Naive thymus-derived CD4-positive, alpha-beta T cell (primary cell): ENCODE results near the gene RPL36A. TPM values are rescaled to one million over a fixed set of nuclear protein-coding genes. Genes with fewer than 3 reads are reported as not detected.

ENCODE experiments used
- ATAC-seq: fragments of 150-1000 bp; cut with Tn5 transposase; 2 replicates; pipeline ENCODE4 v1.10.0; 2021; ENCODE audit warnings: mild to moderate bottlenecking, moderate library complexity
- CTCF ChIA-PET: fragments of 350-600 bp; sonication (Branson Sonifier 250); formaldehyde crosslinking; loops from one replicate; lab custom pipeline; 2021; ENCODE audit warnings: antibody characterized with exemption; lab: Charles Lee
- POLR2A ChIA-PET: fragments of 350-600 bp; sonication (Branson Sonifier 250); formaldehyde crosslinking; loops from one replicate; lab custom pipeline; 2021; ENCODE audit warnings: antibody characterized with exemption, inconsistent platforms; lab: Charles Lee
- DNase-seq, 9 donors: peaks; one replicate each; pipeline versions ENCODE4 v3.0.0 to v3.0.0-alpha.2; 2020 to 2022; ENCODE audit warnings: mixed read lengths in 1 of 9
- H3K27ac ChIP-seq: one replicate; pipeline ENCODE4 v1.7.0; 2013; ENCODE audit warnings: mild to moderate bottlenecking, low read depth, low read length, moderate library complexity
- H3K27me3 ChIP-seq, 2 donors: one replicate each; pipeline ENCODE4 v1.7.0; 2013; ENCODE audit warnings: low read length in 2 of 2, mild to moderate bottlenecking in 2 of 2, moderate library complexity in 2 of 2; ENCODE audit not compliant: control insufficient read depth in 2 of 2, insufficient read depth in 2 of 2
- H3K36me3 ChIP-seq, 3 experiments: 1 replicate in 2 of 3; 2 replicates in 1 of 3; pipeline ENCODE4 v1.7.0; 2013; ENCODE audit warnings: low read length in 3 of 3, mild to moderate bottlenecking in 3 of 3, moderate library complexity in 1 of 3; ENCODE audit not compliant: insufficient read depth in 3 of 3, control insufficient read depth in 2 of 3
- H3K4me1 ChIP-seq, 2 donors: one replicate each; pipeline ENCODE4 v1.7.0; 2013; ENCODE audit warnings: low read length in 2 of 2, mild to moderate bottlenecking in 2 of 2, moderate library complexity in 1 of 2; ENCODE audit not compliant: control insufficient read depth in 2 of 2, insufficient read depth in 2 of 2
- H3K4me3 ChIP-seq: 2 replicates; pipeline ENCODE4 v1.7.0; 2013; ENCODE audit warnings: mild to moderate bottlenecking, low read length
- H3K9me3 ChIP-seq, 3 experiments: 1 replicate in 2 of 3; 2 replicates in 1 of 3; pipeline ENCODE4 v1.7.0; 2013; ENCODE audit warnings: low read length in 3 of 3; ENCODE audit not compliant: control insufficient read depth in 2 of 3
- H3K27ac Mint-ChIP-seq, 9 donors: one replicate each; pipeline ENCODE4 v1.8.0; 2020 to 2022; ENCODE audit warnings: mixed read lengths in 9 of 9, mild to moderate bottlenecking in 8 of 9, moderate library complexity in 5 of 9, inconsistent platforms in 2 of 9
- H3K27me3 Mint-ChIP-seq, 5 donors: one replicate each; pipeline ENCODE4 v1.8.0; 2021 to 2022; ENCODE audit warnings: mixed read lengths in 5 of 5, mild to moderate bottlenecking in 1 of 5
- H3K36me3 Mint-ChIP-seq, 5 donors: one replicate each; pipeline ENCODE4 v1.8.0; 2020 to 2022; ENCODE audit warnings: mixed read lengths in 5 of 5, mild to moderate bottlenecking in 3 of 5, inconsistent platforms in 1 of 5
- H3K4me1 Mint-ChIP-seq, 7 donors: one replicate each; pipeline ENCODE4 v1.8.0; 2020 to 2022; ENCODE audit warnings: mixed read lengths in 7 of 7, mild to moderate bottlenecking in 3 of 7, inconsistent platforms in 1 of 7
- H3K4me3 Mint-ChIP-seq, 10 donors: one replicate each; pipeline ENCODE4 v1.8.0; 2020 to 2022; ENCODE audit warnings: mild to moderate bottlenecking in 10 of 10, mixed read lengths in 10 of 10, moderate library complexity in 6 of 10, inconsistent platforms in 2 of 10
- H3K9me3 Mint-ChIP-seq, 11 donors: one replicate each; pipeline ENCODE4 v1.8.0; 2020 to 2022; ENCODE audit warnings: mixed read lengths in 11 of 11, mild to moderate bottlenecking in 4 of 11, inconsistent platforms in 1 of 11, moderate library complexity in 1 of 11
- intact Hi-C, 2 donors: fragments of 100-400 bp; cut with micrococcal nuclease; formaldehyde crosslinking; loops; one replicate each; pipeline ENCODE4 v1.15.1; 2023
- polyA plus RNA-seq, 2 donors: library from polyadenylated mRNA; unstranded; fragments of 300-500 nt; fragmentation: Illumina TruSeq; gene quantifications; one replicate each; pipeline ENCODE4 v1.2.3, GENCODE V29; 2021
- total RNA-seq, 6 experiments: library from RNA in 5 of 6; stranded (reverse) in 5 of 6; gene quantifications; 1 replicate in 5 of 6; 2 replicates in 1 of 6; pipeline ENCODE4 v1.2.3 and lab custom pipeline; 2021 to 2026

The RPL36A gene
- total and polyA plus RNA-seq, 7 experiments from 2014 or later: 113 to 2,919 (median 320) TPM

GRCh38 chrX:101409043-101409442 lies 18.2 kb downstream of the RPL36A start:
- Histone ChIP-seq H3K36me3 (peaks cover 0 to 15% (median 4%) of the 10 kb centered on the region in 3 experiments), H3K4me3 (peak overlapping the region; percentile 82), H3K9me3 (no peaks in the 10 kb centered on the region), H3K4me1 (peaks cover 11 to 19% of the 10 kb centered on the region in 2 donors), H3K27ac (peak overlapping the region; percentile 97), H3K27me3 (no peaks in the 10 kb centered on the region)
- peak overlapping the region; percentile 90 to 98 (median 95) for H3K4me3 Mint-ChIP-seq
- no peak for DNase-seq
- peaks cover 0 to 7% (median 0%) of the 10 kb centered on the region in 11 donors for H3K9me3 Mint-ChIP-seq
- CTCF ChIA-PET: no interaction called here
- POLR2A ChIA-PET: interaction anchor here (0.6 to 0.7 kb wide), 2 partner anchors 523 to 587 kb away, joined by 3 to 6 read pairs; partner anchors contain the start of gene ZMAT1
- ATAC-seq: no peak
- intact Hi-C loops: loop anchor here (2.0 to 5.0 kb wide), 8 partner anchors 76 to 1360 kb away; partner anchors contain the start of genes ARMCX2 (in 1 of the 2), ARMCX4 (in 1 of the 2), CSTF2 (in 1 of the 2) and GPRASP1 (in 1 of the 2)
- peak overlapping the region; percentile 58 to 100 (median 99) for H3K27ac Mint-ChIP-seq
- H3K27me3 Mint-ChIP-seq: peaks cover 0 to 2% (median 0%) of the 10 kb centered on the region in 5 donors
- peaks cover 14 to 43% (median 30%) of the 10 kb centered on the region in 7 donors for H3K4me1 Mint-ChIP-seq
- peaks cover 3 to 9% (median 6%) of the 10 kb centered on the region in 5 donors for H3K36me3 Mint-ChIP-seq

GRCh38 chrX:101410461-101410860 lies 19.6 kb downstream of the RPL36A start:
- H3K4me1 Mint-ChIP-seq: peaks cover 14 to 47% (median 35%) of the 10 kb centered on the region in 7 donors
- H3K27ac ChIP-seq: peak overlapping the region; percentile 97
- peak overlapping the region; percentile 11 to 100 (median 72) for H3K27ac Mint-ChIP-seq
- no peaks in the 10 kb centered on the region for H3K27me3 ChIP-seq
- POLR2A ChIA-PET: no interaction called here
- peaks cover 0 to 15% (median 4%) of the 10 kb centered on the region in 3 experiments for H3K36me3 ChIP-seq
- peaks cover 0 to 7% (median 0%) of the 10 kb centered on the region in 11 donors for H3K9me3 Mint-ChIP-seq
- H3K27me3 Mint-ChIP-seq: peaks cover 0 to 2% (median 0%) of the 10 kb centered on the region in 5 donors
- peaks cover 11 to 19% of the 10 kb centered on the region in 2 donors for H3K4me1 ChIP-seq
- H3K4me3 ChIP-seq: no peak overlapping the region
- peak overlapping the region; percentile 57 to 98 (median 69) for H3K4me3 Mint-ChIP-seq
- CTCF ChIA-PET: no interaction called here
- intact Hi-C loops: loop anchor here in 1 of 2 donors (10.0 kb wide), 1 partner anchor 674 kb away; no protein-coding TSS in a partner anchor
- no peak for ATAC-seq
- H3K36me3 Mint-ChIP-seq: peaks cover 3 to 8% (median 4%) of the 10 kb centered on the region in 5 donors
- DNase-seq: peak in 2 of 9 donors; percentile 7 to 25
- no peaks in the 10 kb centered on the region for H3K9me3 ChIP-seq

GRCh38 chrX:101411984-101412383 lies 21.2 kb downstream of the RPL36A start:
- H3K27me3 ChIP-seq: no peaks in the 10 kb centered on the region
- H3K4me1 ChIP-seq: peaks cover 10 to 16% of the 10 kb centered on the region in 2 donors
- ChIA-PET CTCF (no interaction called here), POLR2A (no interaction called here)
- Mint-ChIP-seq H3K36me3 (peaks cover 3 to 8% (median 4%) of the 10 kb centered on the region in 5 donors), H3K4me1 (peaks cover 16 to 49% (median 41%) of the 10 kb centered on the region in 7 donors), H3K27ac (peak overlapping the region in 4 of 9 donors; percentile 6 to 76 (median 68)), H3K4me3 (no peak overlapping the region), H3K27me3 (peaks cover 0 to 2% (median 0%) of the 10 kb centered on the region in 5 donors), H3K9me3 (peaks cover 0 to 7% (median 0%) of the 10 kb centered on the region in 11 donors)
- H3K27ac ChIP-seq: no peak overlapping the region
- DNase-seq (no peak), ATAC-seq (no peak)
- intact Hi-C loops: loop anchor here in 1 of 2 donors (10.0 kb wide), 1 partner anchor 673 kb away; no protein-coding TSS in a partner anchor
- H3K36me3 ChIP-seq: peaks cover 0 to 15% (median 4%) of the 10 kb centered on the region in 3 experiments
- H3K9me3 ChIP-seq: no peaks in the 10 kb centered on the region
- H3K4me3 ChIP-seq: no peak overlapping the region

GRCh38 chrX:101415180-101416145 lies 24.7 kb downstream of the RPL36A start:
- ATAC-seq: peak; percentile 83
- no peaks in the 10 kb centered on the region for H3K27me3 ChIP-seq
- peaks cover 3 to 8% of the 10 kb centered on the region in 2 donors for H3K4me1 ChIP-seq
- peak overlapping the region; percentile 5 to 59 (median 41) for H3K4me3 Mint-ChIP-seq
- H3K27ac Mint-ChIP-seq: peak overlapping the region; percentile 72 to 97 (median 88)
- DNase-seq: peak in 8 of 9 donors; percentile 23 to 70 (median 62)
- H3K9me3 Mint-ChIP-seq: no peaks in the 10 kb centered on the region
- CTCF ChIA-PET: interaction anchor here (0.9 to 2.4 kb wide), 7 partner anchors 8 to 390 kb away, joined by 3 to 11 read pairs (median 4); partner anchors contain the start of gene GLA
- H3K36me3 ChIP-seq: peaks cover 0 to 15% (median 4%) of the 10 kb centered on the region in 3 experiments
- peaks cover 16 to 59% (median 50%) of the 10 kb centered on the region in 7 donors for H3K4me1 Mint-ChIP-seq
- H3K36me3 Mint-ChIP-seq: peaks cover 0 to 16% (median 6%) of the 10 kb centered on the region in 5 donors
- POLR2A ChIA-PET: interaction anchor here (1.3 kb wide), 1 partner anchor 516 kb away, joined by 6 read pairs; the partner anchor contains the start of gene ZMAT1
- no peaks in the 10 kb centered on the region for H3K27me3 Mint-ChIP-seq
- intact Hi-C loops: loop anchor here (1.0 to 10.0 kb wide), 5 partner anchors 182 to 669 kb away; no protein-coding TSS in a partner anchor
- H3K4me3 ChIP-seq: no peak overlapping the region
- H3K27ac ChIP-seq: peak overlapping the region; percentile 66
- no peaks in the 10 kb centered on the region for H3K9me3 ChIP-seq

- H3K9me3 ChIP-seq: no peaks in the 10 kb centered on the region
- no peak overlapping the region for H3K4me3 ChIP-seq
- ATAC-seq (no peak), DNase-seq (no peak)
- CTCF ChIA-PET: interaction anchor here (0.9 to 2.4 kb wide), 5 partner anchors 9 to 389 kb away, joined by 3 to 11 read pairs (median 4); partner anchors contain the start of gene GLA
- peak overlapping the region in 8 of 10 donors; percentile 27 to 95 (median 87) for H3K4me3 Mint-ChIP-seq
- no peak overlapping the region for H3K27ac ChIP-seq
- H3K4me1 Mint-ChIP-seq: peaks cover 13 to 53% (median 44%) of the 10 kb centered on the region in 7 donors
- no peaks in the 10 kb centered on the region for H3K9me3 Mint-ChIP-seq
- intact Hi-C loops: loop anchor here (5.0 to 10.0 kb wide), 2 partner anchors 181 to 668 kb away; no protein-coding TSS in a partner anchor
- peak overlapping the region in 8 of 9 donors; percentile 31 to 97 (median 88) for H3K27ac Mint-ChIP-seq
- peaks cover 0 to 23% (median 8%) of the 10 kb centered on the region in 5 donors for H3K36me3 Mint-ChIP-seq
- POLR2A ChIA-PET: interaction anchor here (1.2 kb wide), 1 partner anchor 514 kb away, joined by 4 read pairs; no protein-coding TSS in a partner anchor
- no peaks in the 10 kb centered on the region for H3K27me3 ChIP-seq
- peaks cover 0 to 4% of the 10 kb centered on the region in 2 donors for H3K4me1 ChIP-seq
- no peaks in the 10 kb centered on the region for H3K27me3 Mint-ChIP-seq
- peaks cover 0 to 15% (median 4%) of the 10 kb centered on the region in 3 experiments for H3K36me3 ChIP-seq
Observed at GRCh38 chrX:101416691-101417090, 25.9 kb downstream of the RPL36A start.
